ENCODE data around the gene RNGTT. TPM values are rescaled to one million over a fixed set of nuclear protein-coding genes. Genes with fewer than 3 reads are reported as not detected.
"Not testable (repeated sequence)": the region's sequence is repeated elsewhere in the genome, so short reads cannot be mapped to it uniquely, and the experiment has no call there.

The RNGTT gene
- total and polyA plus RNA-seq, 10 of the 15 experiments (the other 5 are each of a cell fraction or from before 2014, with no cell fraction given) = 7.7 to 30.4 (median 22.2) TPM

DNA sequence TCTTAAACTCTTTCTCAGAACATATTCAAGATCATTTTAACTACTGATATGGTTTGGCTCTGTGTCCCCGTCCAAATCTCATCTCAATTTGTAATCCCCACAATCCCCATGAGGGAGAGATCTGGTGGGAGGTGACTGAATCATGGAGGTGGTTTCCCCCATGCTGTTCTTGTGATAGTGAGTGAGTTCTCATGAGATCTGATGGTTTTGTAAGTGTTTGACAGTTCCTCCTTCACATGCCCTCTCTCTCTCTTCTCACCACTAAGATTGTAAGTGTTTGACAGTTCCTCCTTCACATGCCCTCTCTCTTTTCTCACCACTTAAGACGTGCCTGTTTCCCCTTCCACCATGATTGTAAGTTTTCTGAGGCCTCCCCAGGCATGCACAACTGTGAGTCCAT lies 56.3 kb downstream of the RNGTT start:
- H3K36me3 ChIP-seq (ENCODE audit: control insufficient read depth in 2 of 2, insufficient read depth in 2 of 2, low read length in 1 of 2); H3K9me3 ChIP-seq (replicated peaks; ENCODE audit: control insufficient read depth, insufficient read depth, low read length); H3K27ac ChIP-seq (ENCODE audit: control insufficient read depth, insufficient read depth); FAIRE-seq; H3K79me2 ChIP-seq (ENCODE audit: control insufficient read depth, insufficient read depth, low read length); H4K20me1 ChIP-seq (ENCODE audit: control insufficient read depth, insufficient read depth); H3K4me1 ChIP-seq (ENCODE audit: control insufficient read depth, insufficient read depth, low read length); H3K4me2 ChIP-seq (ENCODE audit: control insufficient read depth, insufficient read depth); H3K9ac ChIP-seq (ENCODE audit: control insufficient read depth, insufficient read depth, low read length); H2AFZ ChIP-seq (ENCODE audit: control insufficient read depth, low read depth, low read length); intact Hi-C loops (cut with micrococcal nuclease; ENCODE audit: unreplicated experiment); in situ Hi-C loops (cut with MboI); DNase-seq (ENCODE audit: low read depth, low spot score); H3K27me3 ChIP-seq (replicated peaks in 1 of 2; ENCODE audit: control insufficient read depth in 2 of 2, insufficient read depth in 2 of 2, low read length in 1 of 2); BruUV-seq (replicated peaks); ATAC-seq; H3K4me3 ChIP-seq: not testable (repeated sequence)
- ChIA-PET RAD21 (ENCODE audit: unreplicated experiment) (interaction anchor here (0.6 to 1.4 kb wide), 2 partner anchors 12 to 1666 kb away, joined by 4 to 5 read pairs; no protein-coding TSS in a partner anchor), CTCF (interaction anchor here (0.9 to 1.6 kb wide), 4 partner anchors 9 to 14 kb away, joined by 3 to 10 read pairs (median 5); no protein-coding TSS in a partner anchor), POLR2A (interaction anchor here (0.6 to 0.7 kb wide), 2 partner anchors 1227 to 1709 kb away, joined by 3 to 5 read pairs; no protein-coding TSS in a partner anchor), SMC1A (ENCODE audit: uncharacterized antibody, unreplicated experiment) (interaction anchor here (1.1 to 2.1 kb wide), 3 partner anchors 11 to 147 kb away, joined by 3 to 13 read pairs (median 4); no protein-coding TSS in a partner anchor)
- 20% methylated on average over 2 of the region's 2 CpGs for WGBS (ENCODE audit: insufficient coverage, insufficient replicate concordance, low lambda C conversion rate, missing lambda C conversion rate)

DNA sequence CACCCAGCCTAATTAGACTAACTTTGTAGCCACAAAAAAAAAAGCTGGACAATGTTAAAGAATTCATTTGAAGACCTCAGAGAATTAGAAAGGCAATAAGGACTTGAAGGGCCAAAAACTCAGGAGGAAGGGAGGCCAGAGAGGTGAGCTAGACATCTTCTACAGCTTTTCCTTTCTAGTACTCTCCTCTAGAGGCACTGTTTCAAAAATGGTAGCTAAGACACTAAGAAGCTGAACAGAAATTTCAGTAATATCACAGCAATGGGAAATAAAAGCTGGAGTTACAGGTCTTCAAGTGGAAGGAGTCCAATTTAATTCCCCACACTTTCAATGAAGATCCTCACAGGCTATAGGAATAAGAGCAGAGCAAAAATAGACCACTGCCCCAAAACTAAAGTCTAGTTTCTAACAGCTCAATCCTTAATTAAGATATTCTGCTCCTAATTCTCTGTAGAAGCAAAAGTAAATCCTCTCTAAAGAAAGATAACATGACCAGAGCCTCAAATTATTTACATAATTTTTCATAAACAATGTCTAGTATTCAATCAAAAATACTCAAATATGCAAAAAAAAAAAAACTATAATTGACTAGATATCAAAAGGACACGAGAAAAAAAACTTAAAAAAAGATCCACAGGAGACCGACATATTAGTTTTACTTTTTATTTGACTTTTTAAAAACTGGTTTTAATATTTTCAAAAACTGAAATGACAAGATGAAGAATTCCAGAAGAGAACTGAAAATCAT lies 63.7 kb downstream of the RNGTT start:
- intact Hi-C loops (cut with micrococcal nuclease; ENCODE audit: unreplicated experiment) = no loop called here
- TF ChIP-seq HDAC6 (IDR thresholded peaks at IDR 0.05; ENCODE audit: unreplicated experiment) = no peak
- no peak for TF ChIP-seq FOXK2 (IDR thresholded peaks at IDR 0.05)
- TF ChIP-seq, protein P1, sequence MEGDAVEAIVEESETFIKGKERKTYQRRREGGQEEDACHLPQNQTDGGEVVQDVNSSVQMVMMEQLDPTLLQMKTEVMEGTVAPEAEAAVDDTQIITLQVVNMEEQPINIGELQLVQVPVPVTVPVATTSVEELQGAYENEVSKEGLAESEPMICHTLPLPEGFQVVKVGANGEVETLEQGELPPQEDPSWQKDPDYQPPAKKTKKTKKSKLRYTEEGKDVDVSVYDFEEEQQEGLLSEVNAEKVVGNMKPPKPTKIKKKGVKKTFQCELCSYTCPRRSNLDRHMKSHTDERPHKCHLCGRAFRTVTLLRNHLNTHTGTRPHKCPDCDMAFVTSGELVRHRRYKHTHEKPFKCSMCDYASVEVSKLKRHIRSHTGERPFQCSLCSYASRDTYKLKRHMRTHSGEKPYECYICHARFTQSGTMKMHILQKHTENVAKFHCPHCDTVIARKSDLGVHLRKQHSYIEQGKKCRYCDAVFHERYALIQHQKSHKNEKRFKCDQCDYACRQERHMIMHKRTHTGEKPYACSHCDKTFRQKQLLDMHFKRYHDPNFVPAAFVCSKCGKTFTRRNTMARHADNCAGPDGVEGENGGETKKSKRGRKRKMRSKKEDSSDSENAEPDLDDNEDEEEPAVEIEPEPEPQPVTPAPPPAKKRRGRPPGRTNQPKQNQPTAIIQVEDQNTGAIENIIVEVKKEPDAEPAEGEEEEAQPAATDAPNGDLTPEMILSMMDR (IDR thresholded peaks at IDR 0.05 in 2 of 3, conservative IDR thresholded peaks at IDR 0.05 in 1 of 3; ENCODE audit: control insufficient read depth in 2 of 3, extremely low read depth in 1 of 3, insufficient read depth in 1 of 3, low read depth in 3 of 3, low read length in 3 of 3) = peak in 2 of 3 experiments; percentile 24 to 36; a peak in 2 of 6 replicates
- ChIA-PET POLR2A (interaction anchor here (0.7 kb wide), 1 partner anchor 43 kb away, joined by 4 read pairs; no protein-coding TSS in a partner anchor), SMC1A (ENCODE audit: uncharacterized antibody, unreplicated experiment) (interaction anchor here (0.7 to 3.3 kb wide), 4 partner anchors 10 to 731 kb away, joined by 3 to 12 read pairs (median 6); no protein-coding TSS in a partner anchor), CTCF (interaction anchor here (0.7 to 3.9 kb wide), 8 partner anchors 8 to 1252 kb away, joined by 3 to 21 read pairs (median 4); no protein-coding TSS in a partner anchor), RAD21 (ENCODE audit: unreplicated experiment) (interaction anchor here (0.7 to 1.4 kb wide), 3 partner anchors 19 to 33 kb away, joined by 3 to 5 read pairs (median 3); no protein-coding TSS in a partner anchor)
- DNase-seq (ENCODE audit: low read depth, low spot score) (no peak), FAIRE-seq (no peak), ATAC-seq (peak; percentile 50; the same call in 2 of the 3 replicates)
- H3K4me1 ChIP-seq (ENCODE audit: control insufficient read depth, insufficient read depth, low read length) = no peaks in the 10 kb centered on the region
- no peak overlapping the region for H3K27ac ChIP-seq (ENCODE audit: control insufficient read depth, insufficient read depth)
- H3K36me3 ChIP-seq (ENCODE audit: control insufficient read depth in 2 of 2, insufficient read depth in 2 of 2, low read length in 1 of 2) = peaks cover 1 to 5% of the 10 kb centered on the region in 2 experiments
- H3K79me2 ChIP-seq (ENCODE audit: control insufficient read depth, insufficient read depth, low read length) = no peaks in the 10 kb centered on the region
- H4K20me1 ChIP-seq (ENCODE audit: control insufficient read depth, insufficient read depth) = no peaks in the 10 kb centered on the region
- no peak overlapping the region for H3K4me3 ChIP-seq
- no TSS peak for BruUV-seq (replicated peaks)
- no peaks in the 10 kb centered on the region for H3K27me3 ChIP-seq (replicated peaks in 1 of 2; ENCODE audit: control insufficient read depth in 2 of 2, insufficient read depth in 2 of 2, low read length in 1 of 2)
- H2AFZ ChIP-seq (ENCODE audit: control insufficient read depth, low read depth, low read length) = no peak overlapping the region
- H3K4me2 ChIP-seq (ENCODE audit: control insufficient read depth, insufficient read depth) = no peak overlapping the region
- H3K9ac ChIP-seq (ENCODE audit: control insufficient read depth, insufficient read depth, low read length) = no peak overlapping the region
- WGBS (ENCODE audit: insufficient coverage, insufficient replicate concordance, low lambda C conversion rate, missing lambda C conversion rate) = 95% methylated on average over 2 of the region's 2 CpGs
- in situ Hi-C loops (cut with MboI) = no loop called here
- H3K9me3 ChIP-seq (replicated peaks; ENCODE audit: control insufficient read depth, insufficient read depth, low read length) = no peaks in the 10 kb centered on the region; the same call in 2 of the 3 replicates
